ENCODE data around the gene ROBO1. TPM values are rescaled to one million over a fixed set of nuclear protein-coding genes. Genes with fewer than 3 reads are reported as not detected.

The ROBO1 gene
- total and polyA plus RNA-seq, 2 donors (not counting 3 experiments of a cell fraction or from before 2014, with no cell fraction given) = 5.9 to 14.2 TPM

DNA sequence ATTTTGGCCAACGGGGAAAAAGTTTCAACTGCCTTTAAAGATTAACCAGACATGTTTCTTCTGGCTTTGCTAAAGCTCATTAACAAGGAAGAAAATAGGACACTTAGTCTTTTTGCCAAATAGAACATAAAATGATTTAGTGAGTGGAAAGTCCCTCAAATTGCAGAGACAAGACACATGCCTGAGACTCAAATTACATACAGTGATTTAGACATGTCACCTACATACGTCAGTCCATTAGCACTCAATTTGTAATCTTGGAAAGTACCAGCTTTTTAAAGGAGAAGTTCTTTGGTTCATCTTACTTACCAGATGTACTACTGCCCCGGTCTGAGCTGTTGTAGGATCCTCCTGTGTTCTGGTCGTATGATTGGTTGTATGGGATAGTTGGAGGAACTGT, 1134.2 kb downstream of the ROBO1 start:
- no peak overlapping the region for H3K27ac ChIP-seq (ENCODE audit: insufficient read depth, low read depth, low read length)
- no peaks in the 10 kb centered on the region for H3K9me3 ChIP-seq (replicated peaks; ENCODE audit: control insufficient read depth, insufficient read depth, low read length)
- H4K20me1 ChIP-seq (replicated peaks; ENCODE audit: control insufficient read depth, extremely low read depth, insufficient read depth, low read length) = no peaks in the 10 kb centered on the region
- no peak overlapping the region for H3K4me2 ChIP-seq (ENCODE audit: insufficient read depth, low read length)
- intact Hi-C loops (cut with micrococcal nuclease) = no loop called here
- DNase-seq (ENCODE audit: low read depth, low spot score) (no peak), FAIRE-seq (no peak)
- TF ChIP-seq EZH2 (IDR thresholded peaks at IDR 0.05; ENCODE audit: borderline replicate concordance, low read depth, low read length, severe bottlenecking) (no peak), POLR2A (IDR thresholded peaks at IDR 0.05; ENCODE audit: low read depth, low read length) (no peak), JUN (IDR thresholded peaks at IDR 0.05; ENCODE audit: borderline replicate concordance, insufficient read depth, insufficient read length, low read depth) (no peak), FOS (IDR thresholded peaks at IDR 0.05; ENCODE audit: borderline replicate concordance, insufficient read depth, low read length) (no peak), POLR2AphosphoS5 (IDR thresholded peaks at IDR 0.05; ENCODE audit: insufficient read depth, low read depth, low read length) (no peak), CTCF (IDR thresholded peaks at IDR 0.05; ENCODE audit: extremely low read depth in 1 of 2, insufficient read depth in 1 of 2, low read depth in 1 of 2, low read length in 2 of 2) (no peak), GATA2 (IDR thresholded peaks at IDR 0.05; ENCODE audit: insufficient read depth, insufficient read length, low read depth, low read length) (no peak), MYC (IDR thresholded peaks at IDR 0.05; ENCODE audit: low read depth, low read length) (no peak)
- TF ChIP-seq, protein P1, sequence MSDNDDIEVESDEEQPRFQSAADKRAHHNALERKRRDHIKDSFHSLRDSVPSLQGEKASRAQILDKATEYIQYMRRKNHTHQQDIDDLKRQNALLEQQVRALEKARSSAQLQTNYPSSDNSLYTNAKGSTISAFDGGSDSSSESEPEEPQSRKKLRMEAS (IDR thresholded peaks at IDR 0.05; ENCODE audit: insufficient read depth, insufficient read length) = no peak
- H3K9me1 ChIP-seq (replicated peaks; ENCODE audit: control insufficient read depth, extremely low read depth, insufficient read depth, low read length) = no peaks in the 10 kb centered on the region
- no peak overlapping the region for H3K4me3 ChIP-seq (replicated peaks in 1 of 3; ENCODE audit: insufficient read depth in 1 of 3, low read depth in 1 of 3, low read length in 3 of 3)
- no peaks in the 10 kb centered on the region for H3K79me2 ChIP-seq (ENCODE audit: control insufficient read depth, insufficient read depth, low read length)
- no peak overlapping the region for H2AFZ ChIP-seq (ENCODE audit: low read depth, low read length)
- H3K36me3 ChIP-seq (ENCODE audit: control insufficient read depth in 2 of 2, extremely low read depth in 1 of 2, insufficient read depth in 2 of 2, low read length in 2 of 2) = peaks cover 0 to 2% of the 10 kb centered on the region in 2 experiments
- no peak overlapping the region for H3K9ac ChIP-seq (replicated peaks; ENCODE audit: extremely low read depth, insufficient read depth, low read length)
- CTCF ChIA-PET = interaction anchor here (1.2 to 2.7 kb wide), 3 partner anchors 12 to 265 kb away, joined by 3 to 17 read pairs (median 6); no protein-coding TSS in a partner anchor
- no peaks in the 10 kb centered on the region for H3K27me3 ChIP-seq (ENCODE audit: control insufficient read depth in 2 of 2, insufficient read depth in 2 of 2, low read length in 2 of 2)
- dilution Hi-C loops (cut with MboI; ENCODE audit: extremely low pct_ligation_motif_present, low sequenced_read_pairs) = no loop called here
- POLR2A ChIA-PET = no interaction called here
- BruUV-seq (replicated peaks) = no TSS peak
- no peaks in the 10 kb centered on the region for H3K4me1 ChIP-seq (ENCODE audit: control insufficient read depth, extremely low read depth, insufficient read depth, low read length)

All from endothelial cell of umbilical vein (primary cell).